HCT116 (cell line): ENCODE results near the gene NGRN. TPM values are rescaled to one million over a fixed set of nuclear protein-coding genes. Genes with fewer than 3 reads are reported as not detected.

ENCODE experiments used
- ATAC-seq: fragments of 200-7000 bp; cut with Tn5 transposase; 2 replicates; pipeline ENCODE4 v1.9.1; 2020; ENCODE audit warnings: mild to moderate bottlenecking, moderate library complexity
- BruUV-seq: library from RNA; stranded (reverse); fragments of 400-500 nt; replicated peaks from 2 replicates; lab custom pipeline; 2021; lab: Mats Ljungman, UMichigan
- CTCF ChIA-PET: fragments of 300-600 bp; sonication (Branson Sonifier 250); formaldehyde crosslinking; loops from one replicate; lab custom pipeline; 2021; ENCODE audit warnings: antibody characterized with exemption; lab: Charles Lee
- POLR2A ChIA-PET: fragments of 300-600, 350-600 bp; sonication (Branson Sonifier 250); formaldehyde crosslinking; loops from one replicate; lab custom pipeline; 2021; ENCODE audit warnings: antibody characterized with exemption; lab: Charles Lee
- RAD21 ChIA-PET, 2 experiments: fragments of 300-600 bp; sonication (Branson Sonifier 250); formaldehyde crosslinking; loops; one replicate each; lab custom pipeline; 2023; ENCODE audit warnings: low total read pairs in 2 of 2; ENCODE audit not compliant: uncharacterized antibody in 2 of 2, unreplicated experiment in 2 of 2, low non-redundant PET in 1 of 2; lab: Charles Lee
- DNase-seq: peaks from one replicate; pipeline ENCODE4 v3.0.0-alpha.2; 2010; ENCODE audit warnings: low read depth, low spot score
- H2AFZ ChIP-seq: fragments of 200-600 bp; shearing (Covaris generic), sonication (generic); 2 replicates; pipeline ENCODE4 v1.6.1; 2017; ENCODE audit warnings: low read depth, mixed run types, mixed read lengths, antibody characterized with exemption, low read length; ENCODE audit not compliant: poor library complexity, severe bottlenecking
- H3K27ac ChIP-seq: 2 replicates; pipeline ENCODE4 v1.5.1; 2012; ENCODE audit warnings: low read depth, low read length
- H3K27me3 ChIP-seq: fragments of 200-600 bp; sonication (generic); 2 replicates; pipeline ENCODE4 v1.6.1; 2016; ENCODE audit warnings: mixed run types, low read length, mixed read lengths; ENCODE audit not compliant: insufficient read depth
- H3K36me3 ChIP-seq, 2 experiments: fragments of 200-500 bp in 1 of 2; fragments of 200-600 bp in 1 of 2; sonication (Bioruptor generic) in 1 of 2; sonication (generic) in 1 of 2; 2 replicates each; pipeline versions ENCODE4 v1.5.1 to v1.6.1; 2014 to 2016; ENCODE audit warnings: low read length in 2 of 2, inconsistent platforms in 1 of 2, mixed read lengths in 1 of 2, mixed run types in 1 of 2; ENCODE audit not compliant: insufficient read depth in 2 of 2, control insufficient read depth in 1 of 2
- H3K4me1 ChIP-seq, 2 experiments: fragments of 200-600 bp in 1 of 2; sonication (generic) in 1 of 2; 2 replicates each; pipeline versions ENCODE4 v1.5.1 to v1.6.1; 2012 to 2017; ENCODE audit warnings: low read length in 2 of 2, inconsistent platforms in 1 of 2, mild to moderate bottlenecking in 1 of 2, mixed read lengths in 1 of 2, mixed run types in 1 of 2, moderate library complexity in 1 of 2; ENCODE audit not compliant: insufficient read depth in 2 of 2, control insufficient read depth in 1 of 2
- H3K4me2 ChIP-seq: fragments of 200-600 bp; sonication (generic); 2 replicates; pipeline ENCODE4 v1.6.1; 2017; ENCODE audit warnings: mixed run types, low read length, mixed read lengths
- H3K4me3 ChIP-seq, 2 experiments: fragments of 200-600 bp in 1 of 2; sonication (generic) in 1 of 2; replicated peaks in 1 of 2; 2 replicates each; pipeline ENCODE4 v1.5.1; 2011 to 2016; ENCODE audit warnings: low read length in 2 of 2, control low read depth in 1 of 2, low read depth in 1 of 2, mild to moderate bottlenecking in 1 of 2, mixed read lengths in 1 of 2, mixed run types in 1 of 2
- H3K79me2 ChIP-seq: fragments of 200-600 bp; sonication (generic); 2 replicates; pipeline ENCODE4 v1.6.1; 2017; ENCODE audit warnings: mild to moderate bottlenecking, mixed run types, low read length, moderate library complexity, mixed read lengths; ENCODE audit not compliant: insufficient read depth
- H3K9ac ChIP-seq: fragments of 200-600 bp; sonication (generic); 2 replicates; pipeline ENCODE4 v1.6.1; 2016; ENCODE audit warnings: low read length, mixed read lengths
- H3K9me2 ChIP-seq: fragments of 200-600 bp; sonication (generic), shearing (Covaris generic); 2 replicates; pipeline ENCODE4 v1.6.1; 2017; ENCODE audit warnings: mixed run types, mild to moderate bottlenecking, moderate library complexity; ENCODE audit not compliant: insufficient read depth
- H3K9me3 ChIP-seq, 2 experiments: fragments of 200-500 bp in 1 of 2; fragments of 200-600 bp in 1 of 2; sonication (Bioruptor generic) in 1 of 2; sonication (generic) in 1 of 2; 2 replicates each; pipeline ENCODE4 v1.6.1; 2014 to 2017; ENCODE audit warnings: low read length in 2 of 2, mixed read lengths in 2 of 2, inconsistent platforms in 1 of 2, low read depth in 1 of 2, mild to moderate bottlenecking in 1 of 2, mixed run types in 1 of 2, moderate library complexity in 1 of 2; ENCODE audit not compliant: control insufficient read depth in 1 of 2, insufficient read depth in 1 of 2
- H4K20me1 ChIP-seq: fragments of 200-600 bp; sonication (generic), shearing (Covaris generic); 2 replicates; pipeline ENCODE4 v1.6.1; 2017; ENCODE audit warnings: mixed run types, mild to moderate bottlenecking, moderate library complexity; ENCODE audit not compliant: insufficient read depth
- EGR1 ChIP-seq: IDR thresholded peaks from 2 replicates; pipeline ENCODE4 v1.6.1; 2012; ENCODE audit warnings: low read depth
- ELF1 ChIP-seq: IDR thresholded peaks from 2 replicates; pipeline ENCODE4 v1.6.1; 2012; ENCODE audit warnings: low read depth, borderline replicate concordance
- FOSL1 ChIP-seq: IDR thresholded peaks from 2 replicates; pipeline ENCODE4 v1.6.1; 2012; ENCODE audit warnings: low read depth
- JUND ChIP-seq: IDR thresholded peaks from 2 replicates; pipeline ENCODE4 v1.6.1; 2012
- POLR2AphosphoS5 ChIP-seq: IDR thresholded peaks from 2 replicates; pipeline ENCODE4 v1.6.1; 2011; ENCODE audit warnings: mild to moderate bottlenecking, low read depth, low read length, moderate library complexity
- RAD21 ChIP-seq: IDR thresholded peaks from 2 replicates; pipeline ENCODE4 v1.6.1; 2012; ENCODE audit warnings: low read depth, mild to moderate bottlenecking
- SRF ChIP-seq: IDR thresholded peaks from 2 replicates; pipeline ENCODE4 v1.6.1; 2012; ENCODE audit warnings: low read depth
- YY1 ChIP-seq: IDR thresholded peaks from 2 replicates; pipeline ENCODE4 v1.6.1; 2011; ENCODE audit warnings: low read length, low read depth, moderate library complexity, mild to moderate bottlenecking; ENCODE audit not compliant: insufficient replicate concordance; ENCODE audit errors: extremely low read depth
- ZFX ChIP-seq: fragments of 450-650 bp; IDR thresholded peaks from 2 replicates; pipeline ENCODE4 v1.6.1; 2017
- ZNF274 ChIP-seq: fragments of 200-500 bp; sonication (Bioruptor generic); IDR thresholded peaks from 2 replicates; pipeline ENCODE4 v1.6.1; 2014; ENCODE audit warnings: mild to moderate bottlenecking, low read depth, low read length, inconsistent platforms
- intact Hi-C: fragments of 100-400 bp; cut with micrococcal nuclease; formaldehyde crosslinking; loops from 2 replicates; pipeline ENCODE4 v1.10.0; 2022
- total RNA-seq: library from RNA; stranded (reverse); gene quantifications from one replicate; pipeline ENCODE4 v1.2.1, GENCODE V29; 2021; ENCODE audit not compliant: unreplicated experiment
- TF ChIP-seq, protein P1 (sequence below): IDR thresholded peaks from 2 replicates; pipeline ENCODE4 v1.6.1; 2012
- TF ChIP-seq, protein P2 (sequence below): IDR thresholded peaks from 2 replicates; pipeline ENCODE4 v1.6.1; 2012; ENCODE audit warnings: low read depth
- TF ChIP-seq, protein P3 (sequence below), 3 experiments: fragments of 200-600 bp in 1 of 3; sonication (generic) in 1 of 3; IDR thresholded peaks in 2 of 3; conservative IDR thresholded peaks in 1 of 3; 2 replicates each; pipeline ENCODE4 v1.5.1; 2012 to 2017; ENCODE audit warnings: low read depth in 2 of 3, low read length in 2 of 3, antibody characterized with exemption in 1 of 3, borderline replicate concordance in 1 of 3, control low read depth in 1 of 3, mild to moderate bottlenecking in 1 of 3, mixed read lengths in 1 of 3, mixed run types in 1 of 3, moderate library complexity in 1 of 3; ENCODE audit not compliant: insufficient read depth in 1 of 3
- TF ChIP-seq, protein P4 (sequence below): IDR thresholded peaks from 2 replicates; pipeline ENCODE4 v1.6.1; 2011; ENCODE audit warnings: mild to moderate bottlenecking, low read length, moderate library complexity; ENCODE audit not compliant: insufficient replicate concordance; ENCODE audit errors: extremely low read depth

The NGRN gene
- total RNA-seq, 1 experiment from 2014 or later = 72.7 TPM

DNA sequence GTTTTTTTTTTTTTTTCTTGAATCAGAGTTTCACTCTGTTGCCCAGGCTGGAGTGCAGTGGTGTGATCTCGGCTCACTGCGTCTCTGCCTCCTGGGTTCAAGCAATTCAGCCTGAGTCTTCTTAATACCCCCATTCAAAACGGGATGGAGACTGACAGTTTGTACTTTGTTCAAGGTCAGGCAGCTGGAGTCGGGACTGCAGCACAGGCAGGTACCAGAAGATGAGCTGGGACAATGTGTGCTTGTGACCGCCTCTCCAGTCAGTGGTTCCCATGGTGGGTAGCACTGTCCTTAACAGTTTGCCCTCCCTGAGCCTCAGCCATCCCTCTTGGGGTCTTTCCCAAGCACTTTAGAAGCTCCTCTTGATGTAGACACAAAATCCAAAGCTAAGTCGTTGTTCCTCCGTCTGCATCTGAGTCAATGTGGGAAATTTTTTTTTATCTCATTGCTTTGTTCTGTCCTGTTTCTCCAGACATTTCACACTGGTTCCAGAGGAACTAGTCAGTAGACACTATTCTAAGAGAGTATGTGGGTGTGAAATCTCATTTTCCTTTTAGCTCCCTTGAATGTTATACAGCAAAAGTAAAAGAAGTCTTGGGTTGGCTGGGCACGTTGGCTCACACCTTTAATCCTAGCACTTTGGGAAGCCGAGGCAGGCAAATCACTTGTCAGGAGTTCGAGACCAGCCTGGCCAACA, 21.4 kb upstream of the NGRN start:
- Histone ChIP-seq H3K27me3 (no peaks in the 10 kb centered on the region), H2AFZ (no peak overlapping the region), H3K9ac (no peak overlapping the region), H3K9me2 (no peaks in the 10 kb centered on the region), H3K4me3 (no peak overlapping the region), H4K20me1 (no peaks in the 10 kb centered on the region), H3K4me1 (peaks cover 4 to 5% of the 10 kb centered on the region in 2 experiments; a peak in 3 of 4 replicates), H3K4me2 (no peak overlapping the region), H3K27ac (no peak overlapping the region), H3K36me3 (no peaks in the 10 kb centered on the region), H3K9me3 (no peaks in the 10 kb centered on the region), H3K79me2 (no peaks in the 10 kb centered on the region)
- BruUV-seq = no TSS peak
- DNase-seq = no peak
- POLR2A ChIA-PET = no interaction called here
- intact Hi-C loops = no loop called here
- RAD21 ChIA-PET = no interaction called here
- CTCF ChIA-PET = no interaction called here
- TF ChIP-seq EGR1 (no peak), JUND (no peak), FOSL1 (no peak), RAD21 (no peak), POLR2AphosphoS5 (no peak), ELF1 (no peak), ZNF274 (no peak), YY1 (no peak), ZFX (no peak), SRF (no peak)
- TF ChIP-seq, protein P1, sequence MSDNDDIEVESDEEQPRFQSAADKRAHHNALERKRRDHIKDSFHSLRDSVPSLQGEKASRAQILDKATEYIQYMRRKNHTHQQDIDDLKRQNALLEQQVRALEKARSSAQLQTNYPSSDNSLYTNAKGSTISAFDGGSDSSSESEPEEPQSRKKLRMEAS = no peak
- TF ChIP-seq, protein P2, sequence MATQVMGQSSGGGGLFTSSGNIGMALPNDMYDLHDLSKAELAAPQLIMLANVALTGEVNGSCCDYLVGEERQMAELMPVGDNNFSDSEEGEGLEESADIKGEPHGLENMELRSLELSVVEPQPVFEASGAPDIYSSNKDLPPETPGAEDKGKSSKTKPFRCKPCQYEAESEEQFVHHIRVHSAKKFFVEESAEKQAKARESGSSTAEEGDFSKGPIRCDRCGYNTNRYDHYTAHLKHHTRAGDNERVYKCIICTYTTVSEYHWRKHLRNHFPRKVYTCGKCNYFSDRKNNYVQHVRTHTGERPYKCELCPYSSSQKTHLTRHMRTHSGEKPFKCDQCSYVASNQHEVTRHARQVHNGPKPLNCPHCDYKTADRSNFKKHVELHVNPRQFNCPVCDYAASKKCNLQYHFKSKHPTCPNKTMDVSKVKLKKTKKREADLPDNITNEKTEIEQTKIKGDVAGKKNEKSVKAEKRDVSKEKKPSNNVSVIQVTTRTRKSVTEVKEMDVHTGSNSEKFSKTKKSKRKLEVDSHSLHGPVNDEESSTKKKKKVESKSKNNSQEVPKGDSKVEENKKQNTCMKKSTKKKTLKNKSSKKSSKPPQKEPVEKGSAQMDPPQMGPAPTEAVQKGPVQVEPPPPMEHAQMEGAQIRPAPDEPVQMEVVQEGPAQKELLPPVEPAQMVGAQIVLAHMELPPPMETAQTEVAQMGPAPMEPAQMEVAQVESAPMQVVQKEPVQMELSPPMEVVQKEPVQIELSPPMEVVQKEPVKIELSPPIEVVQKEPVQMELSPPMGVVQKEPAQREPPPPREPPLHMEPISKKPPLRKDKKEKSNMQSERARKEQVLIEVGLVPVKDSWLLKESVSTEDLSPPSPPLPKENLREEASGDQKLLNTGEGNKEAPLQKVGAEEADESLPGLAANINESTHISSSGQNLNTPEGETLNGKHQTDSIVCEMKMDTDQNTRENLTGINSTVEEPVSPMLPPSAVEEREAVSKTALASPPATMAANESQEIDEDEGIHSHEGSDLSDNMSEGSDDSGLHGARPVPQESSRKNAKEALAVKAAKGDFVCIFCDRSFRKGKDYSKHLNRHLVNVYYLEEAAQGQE = no peak
- TF ChIP-seq, protein P3, sequence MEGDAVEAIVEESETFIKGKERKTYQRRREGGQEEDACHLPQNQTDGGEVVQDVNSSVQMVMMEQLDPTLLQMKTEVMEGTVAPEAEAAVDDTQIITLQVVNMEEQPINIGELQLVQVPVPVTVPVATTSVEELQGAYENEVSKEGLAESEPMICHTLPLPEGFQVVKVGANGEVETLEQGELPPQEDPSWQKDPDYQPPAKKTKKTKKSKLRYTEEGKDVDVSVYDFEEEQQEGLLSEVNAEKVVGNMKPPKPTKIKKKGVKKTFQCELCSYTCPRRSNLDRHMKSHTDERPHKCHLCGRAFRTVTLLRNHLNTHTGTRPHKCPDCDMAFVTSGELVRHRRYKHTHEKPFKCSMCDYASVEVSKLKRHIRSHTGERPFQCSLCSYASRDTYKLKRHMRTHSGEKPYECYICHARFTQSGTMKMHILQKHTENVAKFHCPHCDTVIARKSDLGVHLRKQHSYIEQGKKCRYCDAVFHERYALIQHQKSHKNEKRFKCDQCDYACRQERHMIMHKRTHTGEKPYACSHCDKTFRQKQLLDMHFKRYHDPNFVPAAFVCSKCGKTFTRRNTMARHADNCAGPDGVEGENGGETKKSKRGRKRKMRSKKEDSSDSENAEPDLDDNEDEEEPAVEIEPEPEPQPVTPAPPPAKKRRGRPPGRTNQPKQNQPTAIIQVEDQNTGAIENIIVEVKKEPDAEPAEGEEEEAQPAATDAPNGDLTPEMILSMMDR (IDR thresholded peaks at IDR 0.05 in 2 of 3, conservative IDR thresholded peaks at IDR 0.05 in 1 of 3; ENCODE audit: borderline replicate concordance in 1 of 3, insufficient read depth in 1 of 3, low read depth in 2 of 3, low read length in 2 of 3) = no peak
- TF ChIP-seq, protein P4, sequence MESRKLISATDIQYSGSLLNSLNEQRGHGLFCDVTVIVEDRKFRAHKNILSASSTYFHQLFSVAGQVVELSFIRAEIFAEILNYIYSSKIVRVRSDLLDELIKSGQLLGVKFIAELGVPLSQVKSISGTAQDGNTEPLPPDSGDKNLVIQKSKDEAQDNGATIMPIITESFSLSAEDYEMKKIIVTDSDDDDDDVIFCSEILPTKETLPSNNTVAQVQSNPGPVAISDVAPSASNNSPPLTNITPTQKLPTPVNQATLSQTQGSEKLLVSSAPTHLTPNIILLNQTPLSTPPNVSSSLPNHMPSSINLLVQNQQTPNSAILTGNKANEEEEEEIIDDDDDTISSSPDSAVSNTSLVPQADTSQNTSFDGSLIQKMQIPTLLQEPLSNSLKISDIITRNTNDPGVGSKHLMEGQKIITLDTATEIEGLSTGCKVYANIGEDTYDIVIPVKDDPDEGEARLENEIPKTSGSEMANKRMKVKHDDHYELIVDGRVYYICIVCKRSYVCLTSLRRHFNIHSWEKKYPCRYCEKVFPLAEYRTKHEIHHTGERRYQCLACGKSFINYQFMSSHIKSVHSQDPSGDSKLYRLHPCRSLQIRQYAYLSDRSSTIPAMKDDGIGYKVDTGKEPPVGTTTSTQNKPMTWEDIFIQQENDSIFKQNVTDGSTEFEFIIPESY = no peak
- no peak for ATAC-seq
